HTERT RPE-1 (cell line): ENCODE measurements around the gene MAP1S.

ENCODE experiments used
- in situ Hi-C: fragments of 300-500 bp; cut with MboI; formaldehyde crosslinking; loops from 4 replicates; pipeline ENCODE4 v1.14.3; 2020; ENCODE audit warnings: low sequenced_read_pairs

The MAP1S gene

GRCh38 chr19:17687857-17688784, 31.2 kb upstream of the MAP1S start, which contains the start of gene UNC13A:
Gene UNC13A (minus strand): TSS chr19:17688354. CDS start chr19:17688199, 155 bp downstream.
- in situ Hi-C loops = no loop called here

- in situ Hi-C loops = no loop called here
These were observed 30.3 kb upstream of the MAP1S start for GRCh38 chr19:17688853-17689595.

GRCh38 chr19:17692566-17692965, 26.7 kb upstream of the MAP1S start:
- in situ Hi-C loops = no loop called here

GRCh38 chr19:17695198-17695597, 24.1 kb upstream of the MAP1S start:
- in situ Hi-C loops = no loop called here

GRCh38 chr19:17703824-17704463, 15.3 kb upstream of the MAP1S start:
- in situ Hi-C loops = no loop called here

- in situ Hi-C loops = no loop called here
These were observed 12.5 kb upstream of the MAP1S start for GRCh38 chr19:17706750-17707181.

- in situ Hi-C loops = no loop called here
These were observed 7.4 kb upstream of the MAP1S start for GRCh38 chr19:17711851-17712250.

GRCh38 chr19:17716309-17716929, 2.9 kb upstream of the MAP1S start:
- in situ Hi-C loops = no loop called here

- in situ Hi-C loops = no loop called here
These were observed 732 bp upstream of the MAP1S start for GRCh38 chr19:17718550-17718946.

GRCh38 chr19:17719730-17720400, 585 bp downstream of the MAP1S start:
- in situ Hi-C loops = no loop called here

- in situ Hi-C loops = no loop called here
These were observed 1.2 kb downstream of the MAP1S start for GRCh38 chr19:17720440-17720839.

GRCh38 chr19:17721111-17721628, 1.9 kb downstream of the MAP1S start:
- in situ Hi-C loops = no loop called here

GRCh38 chr19:17721821-17722220, 2.5 kb downstream of the MAP1S start:
- in situ Hi-C loops = no loop called here

GRCh38 chr19:17722655-17723240, 3.5 kb downstream of the MAP1S start:
- in situ Hi-C loops = no loop called here

- in situ Hi-C loops = no loop called here
These were observed 5.4 kb downstream of the MAP1S start for GRCh38 chr19:17724655-17725054.

GRCh38 chr19:17725422-17726078, 6.3 kb downstream of the MAP1S start:
- in situ Hi-C loops = no loop called here

- in situ Hi-C loops = no loop called here
These were observed 7.0 kb downstream of the MAP1S start for GRCh38 chr19:17726136-17726741.

GRCh38 chr19:17726964-17727773, 7.9 kb downstream of the MAP1S start:
- in situ Hi-C loops = no loop called here
